ENCODE data around the gene ATP11A.

GRCh38 chr13:112720814-112721197 is 31.0 kb downstream of the ATP11A start:
- TF ChIP-seq CTCF (IDR thresholded peaks at IDR 0.05): no peak
- TF ChIP-seq POLR2A (IDR thresholded peaks at IDR 0.05): no peak
